ENCODE measurements around the gene EIF5A. TPM values are rescaled to one million over a fixed set of nuclear protein-coding genes. Genes with fewer than 3 reads are reported as not detected.
A peak's percentile ranks its signal among the peaks of the same experiment; 100 is the strongest.

The EIF5A gene
- total and polyA plus RNA-seq, 9 of the 15 experiments (the other 6 are each of a cell fraction or from before 2014, with no cell fraction given) = 22.9 to 1,163 (median 772) TPM

- TF ChIP-seq RFX5 (IDR thresholded peaks at IDR 0.05; ENCODE audit: low read depth, low read length) = no peak
- TF ChIP-seq ZBTB5 (IDR thresholded peaks at IDR 0.05) = no peak
- TF ChIP-seq FOXJ3 (CRISPR knock-in tag; IDR thresholded peaks at IDR 0.05) = no peak
- no peak for TF ChIP-seq CREB5 (CRISPR knock-in tag; IDR thresholded peaks at IDR 0.05)
- no peak for TF ChIP-seq ZNF316 (IDR thresholded peaks at IDR 0.05)
- peak; percentile 47; the same call in 1 of the 2 replicates for TF ChIP-seq MYNN (IDR thresholded peaks at IDR 0.05)
- TF ChIP-seq MYNN (CRISPR knock-in tag; IDR thresholded peaks at IDR 0.05) = no peak
- no peak for TF ChIP-seq SIN3B (IDR thresholded peaks at IDR 0.05; ENCODE audit: low read depth)
- no peak for TF ChIP-seq NFIC (IDR thresholded peaks at IDR 0.05)
These were observed 44.5 kb downstream of the EIF5A start, which contains the start of gene KCTD11 (continued) for GRCh38 chr17:7351665-7352502.
